GM12878 (cell line): ENCODE results near the gene ZNF512B. TPM values are rescaled to one million over a fixed set of nuclear protein-coding genes. Genes with fewer than 3 reads are reported as not detected.

Experiments
- ATAC-seq: fragments of 200-7000 bp; cut with Tn5 transposase; 3 replicates; pipeline ENCODE4 v1.9.1; 2020; ENCODE audit warnings: mild to moderate bottlenecking, moderate library complexity
- BruUV-seq: library from RNA; stranded (reverse); fragments of 400-500 nt; replicated peaks from 2 replicates; lab custom pipeline; 2021; lab: Mats Ljungman, UMichigan
- CTCF ChIA-PET: fragments of 300-600 bp; sonication (Branson Sonifier 250); formaldehyde crosslinking; extraction: SDS; loops from one replicate; lab custom pipeline; 2021; ENCODE audit warnings: inconsistent platforms; lab: Yijun Ruan, JAX
- POLR2A ChIA-PET: fragments of 350-600 bp; formaldehyde crosslinking; extraction: SDS; loops from one replicate; lab custom pipeline; 2021; ENCODE audit warnings: inconsistent platforms; lab: Charles Lee
- RAD21 ChIA-PET: fragments of 300-600 bp; sonication (Branson Sonifier 250); formaldehyde crosslinking; loops from one replicate; lab custom pipeline; 2023; ENCODE audit warnings: antibody characterized with exemption; ENCODE audit not compliant: unreplicated experiment; lab: Charles Lee
- SMC1A ChIA-PET: fragments of 300-600 bp; sonication (Branson Sonifier 250); formaldehyde crosslinking; loops from one replicate; lab custom pipeline; 2023; ENCODE audit not compliant: unreplicated experiment, uncharacterized antibody; lab: Charles Lee
- DNase-seq: peaks from one replicate; pipeline ENCODE4 v3.0.0-alpha.2; 2011; ENCODE audit warnings: low read depth, low spot score
- FAIRE-seq: peaks from 3 replicates; lab custom pipeline; 2011; peaks lifted over from hg19 to GRCh38; lab: Jason Lieb, UNC
- H2AFZ ChIP-seq: 2 replicates; pipeline ENCODE4 v1.6.0; 2011; ENCODE audit warnings: low read depth, low read length, control low read depth; ENCODE audit not compliant: control insufficient read depth
- H3K27ac ChIP-seq: 2 replicates; pipeline ENCODE4 v1.5.1; 2011; ENCODE audit warnings: control low read depth; ENCODE audit not compliant: control insufficient read depth, insufficient read depth
- H3K27me3 ChIP-seq, 2 experiments: replicated peaks in 1 of 2; 2 replicates each; pipeline versions ENCODE4 v1.6.0 to v1.6.1; 2011; ENCODE audit warnings: low read length in 1 of 2; ENCODE audit not compliant: control insufficient read depth in 2 of 2, insufficient read depth in 2 of 2
- H3K36me3 ChIP-seq, 2 experiments: 2 replicates each; pipeline ENCODE4 v1.5.1; 2011; ENCODE audit warnings: low read length in 1 of 2; ENCODE audit not compliant: control insufficient read depth in 2 of 2, insufficient read depth in 2 of 2
- H3K4me1 ChIP-seq: 2 replicates; pipeline ENCODE4 v1.6.1; 2011; ENCODE audit warnings: mild to moderate bottlenecking, low read length, moderate library complexity, mixed read lengths; ENCODE audit not compliant: control insufficient read depth, insufficient read depth
- H3K4me2 ChIP-seq: 2 replicates; pipeline ENCODE4 v1.6.0; 2011; ENCODE audit warnings: control low read depth; ENCODE audit not compliant: control insufficient read depth, insufficient read depth
- H3K4me3 ChIP-seq: fragments of 200-600 bp; sonication (generic); 2 replicates; pipeline ENCODE4 v1.5.1; 2016
- H3K79me2 ChIP-seq: 2 replicates; pipeline ENCODE4 v1.6.0; 2011; ENCODE audit warnings: low read length; ENCODE audit not compliant: control insufficient read depth, insufficient read depth
- H3K9ac ChIP-seq: 2 replicates; pipeline ENCODE4 v1.8.0; 2011; ENCODE audit warnings: low read length, control low read depth, mixed read lengths; ENCODE audit not compliant: control insufficient read depth, insufficient read depth
- H3K9me3 ChIP-seq: replicated peaks from 3 replicates; pipeline ENCODE4 v1.5.1; 2011; ENCODE audit warnings: mild to moderate bottlenecking, low read length; ENCODE audit not compliant: control insufficient read depth, insufficient read depth
- H4K20me1 ChIP-seq: 2 replicates; pipeline ENCODE4 v1.6.0; 2011; ENCODE audit not compliant: control insufficient read depth, insufficient read depth
- HDAC6 ChIP-seq: fragments of 200-600 bp; sonication (generic); IDR thresholded peaks from one replicate; pipeline ENCODE4 v1.8.0; 2017; ENCODE audit warnings: antibody characterized with exemption; ENCODE audit not compliant: unreplicated experiment
- KDM1A ChIP-seq: fragments of 200-600 bp; sonication (generic); IDR thresholded peaks from 2 replicates; pipeline ENCODE4 v1.6.1; 2016; ENCODE audit warnings: borderline replicate concordance
- NFIC ChIP-seq: IDR thresholded peaks from 2 replicates; pipeline ENCODE4 v1.6.1; 2012; ENCODE audit warnings: low read depth, mild to moderate bottlenecking, inconsistent platforms, low read length, moderate library complexity
- NFXL1 ChIP-seq: fragments of 450-650 bp; IDR thresholded peaks from 2 replicates; pipeline ENCODE4 v1.6.1; 2017; ENCODE audit warnings: antibody characterized with exemption, mild to moderate bottlenecking, borderline replicate concordance
- NRF1 ChIP-seq: conservative IDR thresholded peaks from 2 replicates; pipeline ENCODE4 v1.6.1; 2011; ENCODE audit warnings: mild to moderate bottlenecking, low read depth, low read length, improper control_type of control experiment
- POLR2AphosphoS5 ChIP-seq: IDR thresholded peaks from 2 replicates; pipeline ENCODE4 v1.6.1; 2011; ENCODE audit warnings: mild to moderate bottlenecking, low read length, inconsistent platforms
- SUZ12 ChIP-seq: fragments of 200-600 bp; sonication (generic); IDR thresholded peaks from one replicate; pipeline ENCODE4 v1.6.1; 2018; ENCODE audit warnings: antibody characterized with exemption, mild to moderate bottlenecking; ENCODE audit not compliant: unreplicated experiment
- WRNIP1 ChIP-seq: IDR thresholded peaks from 2 replicates; pipeline ENCODE4 v1.6.1; 2011; ENCODE audit warnings: low read depth, low read length, improper control_type of control experiment, borderline replicate concordance
- WGBS: methylation state at CpG from one replicate; pipeline ENCODE4 v1.1.6; 2016; ENCODE audit warnings: low lambda C conversion rate; ENCODE audit not compliant: insufficient replicate concordance, insufficient coverage; ENCODE audit errors: missing lambda C conversion rate; 5-methylcytosine and 5-hydroxymethylcytosine counted together
- in situ Hi-C: fragments of 300-500 bp; cut with MboI; formaldehyde crosslinking; loops from 9 replicates; pipeline ENCODE4 v1.14.3; 2018; ENCODE audit warnings: mixed read lengths
- intact Hi-C: fragments of 100-400 bp; cut with micrococcal nuclease; formaldehyde crosslinking; loops from one replicate; pipeline ENCODE4 v1.14.2; 2022; ENCODE audit not compliant: unreplicated experiment
- polyA plus RNA-seq, 11 experiments: library from polyadenylated mRNA; depleted of rRNA in 4 of 11; unstranded in 6 of 11; stranded (reverse) in 5 of 11; fragments of >200 nt; fragmentation: Nextera tagmentation in 4 of 11; fragmentation: Illumina TruSeq in 1 of 11; extraction: Ambion mirVana in 4 of 11; extraction: Trizol in 1 of 11; gene quantifications; 1 replicate in 1 of 11; 2 replicates in 10 of 11; pipeline versions ENCODE4 v1.2.1 to v1.2.3, GENCODE V29; 2011 to 2016; ENCODE audit warnings: inconsistent platforms in 2 of 11, missing spikeins in 2 of 11, low read depth in 1 of 11
- total RNA-seq, 4 experiments: library from RNA; depleted of rRNA in 3 of 4; stranded (reverse); fragments of >200 nt in 3 of 4; fragmentation: Illumina TruSeq in 1 of 4; extraction: Trizol in 1 of 4; gene quantifications; 2 replicates each; pipeline versions ENCODE4 v1.2.1 to v1.2.3, GENCODE V29; 2013 to 2021
- TF ChIP-seq, protein P1 (sequence below): fragments of 450-650 bp; conservative IDR thresholded peaks from 2 replicates; pipeline ENCODE4 v1.6.1; 2017; ENCODE audit warnings: mild to moderate bottlenecking, moderate library complexity

ZNF512B gene
- total and polyA plus RNA-seq, 10 of the 15 experiments (the other 5 are each of a cell fraction or from before 2014, with no cell fraction given), result 0.06 to 23.9 (median 4.0) TPM

DNA sequence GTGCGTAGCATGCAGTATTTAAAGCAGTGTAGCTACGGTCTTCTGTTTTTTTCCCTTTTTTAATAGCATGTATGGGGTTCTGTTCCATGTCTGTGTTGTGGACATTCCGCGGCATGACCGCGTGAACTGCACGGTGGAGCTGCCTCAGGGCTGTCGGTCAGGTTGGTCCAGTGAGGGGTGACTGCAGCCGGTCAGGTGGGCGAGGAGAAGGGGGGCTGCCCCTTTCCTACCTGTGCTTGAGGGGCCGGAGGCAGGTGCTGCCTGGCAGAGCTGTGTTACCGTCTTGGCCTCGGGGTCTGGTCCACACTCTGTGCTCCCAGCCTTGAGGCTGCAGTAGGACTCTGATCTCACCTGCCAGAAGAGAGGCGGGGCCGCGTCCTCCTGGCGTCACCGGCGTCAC is 38.0 kb downstream of the ZNF512B start:
- H3K4me2 ChIP-seq, result no peak overlapping the region
- TF ChIP-seq HDAC6 (no peak), SUZ12 (no peak), NFIC (no peak), NRF1 (no peak), POLR2AphosphoS5 (no peak), KDM1A (no peak), NFXL1 (no peak), WRNIP1 (no peak)
- TF ChIP-seq, protein P1, sequence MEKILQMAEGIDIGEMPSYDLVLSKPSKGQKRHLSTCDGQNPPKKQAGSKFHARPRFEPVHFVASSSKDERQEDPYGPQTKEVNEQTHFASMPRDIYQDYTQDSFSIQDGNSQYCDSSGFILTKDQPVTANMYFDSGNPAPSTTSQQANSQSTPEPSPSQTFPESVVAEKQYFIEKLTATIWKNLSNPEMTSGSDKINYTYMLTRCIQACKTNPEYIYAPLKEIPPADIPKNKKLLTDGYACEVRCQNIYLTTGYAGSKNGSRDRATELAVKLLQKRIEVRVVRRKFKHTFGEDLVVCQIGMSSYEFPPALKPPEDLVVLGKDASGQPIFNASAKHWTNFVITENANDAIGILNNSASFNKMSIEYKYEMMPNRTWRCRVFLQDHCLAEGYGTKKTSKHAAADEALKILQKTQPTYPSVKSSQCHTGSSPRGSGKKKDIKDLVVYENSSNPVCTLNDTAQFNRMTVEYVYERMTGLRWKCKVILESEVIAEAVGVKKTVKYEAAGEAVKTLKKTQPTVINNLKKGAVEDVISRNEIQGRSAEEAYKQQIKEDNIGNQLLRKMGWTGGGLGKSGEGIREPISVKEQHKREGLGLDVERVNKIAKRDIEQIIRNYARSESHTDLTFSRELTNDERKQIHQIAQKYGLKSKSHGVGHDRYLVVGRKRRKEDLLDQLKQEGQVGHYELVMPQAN, result no peak
- BruUV-seq, result no TSS peak
- in situ Hi-C loops (no loop called here), intact Hi-C loops (no loop called here)
- no peaks in the 10 kb centered on the region for H3K27me3 ChIP-seq
- FAIRE-seq, result no peak
- 97% methylated on average over 14 of the region's 19 CpGs for WGBS
- no peaks in the 10 kb centered on the region for H3K79me2 ChIP-seq
- no peak for ATAC-seq
- no peak overlapping the region for H3K27ac ChIP-seq
- ChIA-PET RAD21 (no interaction called here), POLR2A (no interaction called here), CTCF (interaction anchor here (1.1 kb wide), 1 partner anchor 126 kb away, joined by 3 read pairs; no protein-coding TSS in a partner anchor), SMC1A (interaction anchor here (0.6 kb wide), 1 partner anchor 15 kb away, joined by 3 read pairs; no protein-coding TSS in a partner anchor)
- no peak for DNase-seq
- no peak overlapping the region for H3K4me3 ChIP-seq
- no peaks in the 10 kb centered on the region for H3K4me1 ChIP-seq
- H4K20me1 ChIP-seq, result no peaks in the 10 kb centered on the region
- H3K9ac ChIP-seq, result no peak overlapping the region
- no peak overlapping the region for H2AFZ ChIP-seq
- H3K36me3 ChIP-seq, result peaks cover 14 to 32% of the 10 kb centered on the region in 2 experiments
- no peaks in the 10 kb centered on the region for H3K9me3 ChIP-seq
